Left lobe of liver (tissue), 2 donors: ENCODE data around the gene KCNMB1. TPM values are rescaled to one million over a fixed set of nuclear protein-coding genes. Genes with fewer than 3 reads are reported as not detected.
A peak's percentile ranks its signal among the peaks of the same experiment; 100 is the strongest.

Source experiments
- ATAC-seq: fragments of 200-7000 bp; cut with Tn5 transposase; one replicate; pipeline ENCODE4 v1.9.1; 2020; ENCODE audit warnings: mild to moderate bottlenecking, moderate library complexity
- DNase-seq: peaks from one replicate; pipeline ENCODE4 v3.0.0-alpha.2; 2020; ENCODE audit warnings: low spot score
- total RNA-seq: library from RNA; stranded (reverse); gene quantifications from one replicate; pipeline ENCODE4 v1.2.1, GENCODE V29; 2021
- donor health status: DM: no; HTN: no; CAD: no; lungs with moderate emphysema.
- donor health status: DM: no; HTN: yes; CAD: no.

KCNMB1 gene
- total RNA-seq, 1 donor from 2014 or later: 0.23 TPM

GRCh38 chr5:170345971-170346370 is 43.2 kb downstream of the KCNMB1 start:
- no peak for ATAC-seq
- DNase-seq: no peak

GRCh38 chr5:170343177-170343576 is 46.0 kb downstream of the KCNMB1 start:
- ATAC-seq (no peak), DNase-seq (no peak)

- DNase-seq (no peak), ATAC-seq (peak; percentile 42)
Observed at GRCh38 chr5:170342153-170342725, 46.9 kb downstream of the KCNMB1 start.

GRCh38 chr5:170341545-170341944 is 47.6 kb downstream of the KCNMB1 start:
- no peak for DNase-seq
- ATAC-seq: no peak

GRCh38 chr5:170339780-170340167 is 49.4 kb downstream of the KCNMB1 start:
- ATAC-seq: no peak
- DNase-seq: no peak

- no peak for DNase-seq
Observed at GRCh38 chr5:170338933-170339779, 50.0 kb downstream of the KCNMB1 start.

GRCh38 chr5:170338291-170338690 is 50.9 kb downstream of the KCNMB1 start:
- DNase-seq: no peak

More at GRCh38 chr5:170338933-170339779, 50.0 kb downstream of the KCNMB1 start:
- peak; percentile 50 for ATAC-seq

GRCh38 chr5:170337045-170337733 is 52.0 kb downstream of the KCNMB1 start:
- ATAC-seq (peak; percentile 39), DNase-seq (no peak)

More at GRCh38 chr5:170338291-170338690, 50.9 kb downstream of the KCNMB1 start:
- no peak for ATAC-seq

- no peak for ATAC-seq
- DNase-seq: no peak
Observed at GRCh38 chr5:170336065-170336464, 53.1 kb downstream of the KCNMB1 start.

GRCh38 chr5:170334626-170335025 is 54.5 kb downstream of the KCNMB1 start:
- no peak for ATAC-seq
- DNase-seq: no peak

- ATAC-seq (peak; percentile 16), DNase-seq (no peak)
Observed at GRCh38 chr5:170333161-170333910, 55.8 kb downstream of the KCNMB1 start.

GRCh38 chr5:170332058-170332457 is 57.1 kb downstream of the KCNMB1 start:
- DNase-seq (no peak), ATAC-seq (no peak)

- no peak for ATAC-seq
- no peak for DNase-seq
Observed at GRCh38 chr5:170330568-170331054, 58.6 kb downstream of the KCNMB1 start.

- ATAC-seq (no peak), DNase-seq (no peak)
Observed at GRCh38 chr5:170329524-170329923, 59.6 kb downstream of the KCNMB1 start.

- ATAC-seq (no peak), DNase-seq (no peak)
Observed at GRCh38 chr5:170327829-170328228, 61.3 kb downstream of the KCNMB1 start.

GRCh38 chr5:170327168-170327567 is 62.0 kb downstream of the KCNMB1 start:
- DNase-seq (no peak), ATAC-seq (no peak)

Other genes starting within 250 kb of the KCNMB1 start
- gene C5orf58, start 156.4 kb downstream of the KCNMB1 start, total RNA-seq: not detected
- 7.3 TPM for gene LCP2, start 91.6 kb downstream of the KCNMB1 start, total RNA-seq
- not detected for gene KCNIP1, start 114.7 kb upstream of the KCNMB1 start, total RNA-seq